Measurements from ENCODE around the gene VPS18. TPM values are rescaled to one million over a fixed set of nuclear protein-coding genes. Genes with fewer than 3 reads are reported as not detected.

Gene VPS18
- total RNA-seq, 1 experiment from 2014 or later, result 9.6 TPM

GRCh38 chr15:40933517-40933902 is 39.3 kb downstream of the VPS18 start:
- POLR2A ChIA-PET (ENCODE audit: unreplicated experiment), result no interaction called here
- no peak overlapping the region for H3K4me2 ChIP-seq
- BruUV-seq (replicated peaks), result no TSS peak
- peaks cover 12% of the 10 kb centered on the region for H3K27me3 ChIP-seq (ENCODE audit: insufficient read depth, low read depth)
- CTCF ChIA-PET, result no interaction called here
- H3K27ac ChIP-seq, result no peak overlapping the region
- intact Hi-C loops (cut with micrococcal nuclease; ENCODE audit: unreplicated experiment), result no loop called here
- H3K36me3 ChIP-seq (ENCODE audit: low read depth), result no peaks in the 10 kb centered on the region
- H3K9me2 ChIP-seq (ENCODE audit: insufficient read depth), result no peaks in the 10 kb centered on the region
- H3K4me3 ChIP-seq, result no peak overlapping the region
- peaks cover 5% of the 10 kb centered on the region; the same call in 1 of the 2 replicates for H3F3A ChIP-seq (ENCODE audit: insufficient read depth, low read depth)
- H2AFZ ChIP-seq, result no peak overlapping the region
- H3K9me3 ChIP-seq (ENCODE audit: insufficient read depth, low read depth), result no peaks in the 10 kb centered on the region
- no peaks in the 10 kb centered on the region for H3K79me2 ChIP-seq (ENCODE audit: low read depth)
- DNase-seq, result no peak
- TF ChIP-seq CTCF (conservative IDR thresholded peaks at IDR 0.05), result no peak
- no peak for TF ChIP-seq EZH2 (IDR thresholded peaks at IDR 0.05; ENCODE audit: low read depth)
- H3K4me1 ChIP-seq (replicated peaks; ENCODE audit: insufficient read depth), result no peaks in the 10 kb centered on the region
- no peaks in the 10 kb centered on the region for H4K20me1 ChIP-seq (ENCODE audit: insufficient read depth)

GRCh38 chr15:40934457-40934856 is 40.2 kb downstream of the VPS18 start:
- Histone ChIP-seq H3K4me3 (no peak overlapping the region), H3K27me3 (ENCODE audit: insufficient read depth, low read depth) (peaks cover 12% of the 10 kb centered on the region), H3F3A (ENCODE audit: insufficient read depth, low read depth) (no peaks in the 10 kb centered on the region), H3K36me3 (ENCODE audit: low read depth) (no peaks in the 10 kb centered on the region), H2AFZ (no peak overlapping the region), H3K4me1 (replicated peaks; ENCODE audit: insufficient read depth) (no peaks in the 10 kb centered on the region), H3K4me2 (no peak overlapping the region), H3K27ac (no peak overlapping the region), H3K79me2 (ENCODE audit: low read depth) (no peaks in the 10 kb centered on the region), H3K9me3 (ENCODE audit: insufficient read depth, low read depth) (no peaks in the 10 kb centered on the region), H4K20me1 (ENCODE audit: insufficient read depth) (no peaks in the 10 kb centered on the region), H3K9me2 (ENCODE audit: insufficient read depth) (no peaks in the 10 kb centered on the region)
- POLR2A ChIA-PET (ENCODE audit: unreplicated experiment), result interaction anchor here (0.6 to 0.7 kb wide), 2 partner anchors 10 to 31 kb away, joined by 4 to 6 read pairs; no protein-coding TSS in a partner anchor
- intact Hi-C loops (cut with micrococcal nuclease; ENCODE audit: unreplicated experiment), result no loop called here
- BruUV-seq (replicated peaks), result no TSS peak
- DNase-seq, result no peak
- TF ChIP-seq EZH2 (IDR thresholded peaks at IDR 0.05; ENCODE audit: low read depth), result no peak
- no peak for TF ChIP-seq CTCF (conservative IDR thresholded peaks at IDR 0.05)
- CTCF ChIA-PET, result no interaction called here

GRCh38 chr15:40936234-40936708 is 42.0 kb downstream of the VPS18 start:
- Histone ChIP-seq H4K20me1 (ENCODE audit: insufficient read depth) (no peaks in the 10 kb centered on the region), H3K36me3 (ENCODE audit: low read depth) (no peaks in the 10 kb centered on the region), H3K4me1 (replicated peaks; ENCODE audit: insufficient read depth) (0 out of 2 replicates have a peak, but pooled peaks cover 5% of the 10 kb centered on the region), H3K4me3 (no peak overlapping the region), H3K9me2 (ENCODE audit: insufficient read depth) (no peaks in the 10 kb centered on the region), H3K79me2 (ENCODE audit: low read depth) (no peaks in the 10 kb centered on the region), H3K9me3 (ENCODE audit: insufficient read depth, low read depth) (no peaks in the 10 kb centered on the region), H2AFZ (no peak overlapping the region), H3K27me3 (ENCODE audit: insufficient read depth, low read depth) (no peaks in the 10 kb centered on the region), H3K4me2 (no peak overlapping the region), H3F3A (ENCODE audit: insufficient read depth, low read depth) (no peaks in the 10 kb centered on the region), H3K27ac (no peak overlapping the region)
- DNase-seq, result no peak
- intact Hi-C loops (cut with micrococcal nuclease; ENCODE audit: unreplicated experiment), result no loop called here
- BruUV-seq (replicated peaks), result no TSS peak
- ChIA-PET CTCF (no interaction called here), POLR2A (ENCODE audit: unreplicated experiment) (no interaction called here)
- TF ChIP-seq EZH2 (IDR thresholded peaks at IDR 0.05; ENCODE audit: low read depth) (no peak), CTCF (conservative IDR thresholded peaks at IDR 0.05) (no peak)

All from PC-9 (cell line).